ENCODE results near the gene ARHGEF37.
A peak's percentile ranks its signal among the peaks of the same experiment; 100 is the strongest.
"Not testable (repeated sequence)": the region's sequence is repeated elsewhere in the genome, so short reads cannot be mapped to it uniquely, and the experiment has no call there.

The ARHGEF37 gene, protein sequence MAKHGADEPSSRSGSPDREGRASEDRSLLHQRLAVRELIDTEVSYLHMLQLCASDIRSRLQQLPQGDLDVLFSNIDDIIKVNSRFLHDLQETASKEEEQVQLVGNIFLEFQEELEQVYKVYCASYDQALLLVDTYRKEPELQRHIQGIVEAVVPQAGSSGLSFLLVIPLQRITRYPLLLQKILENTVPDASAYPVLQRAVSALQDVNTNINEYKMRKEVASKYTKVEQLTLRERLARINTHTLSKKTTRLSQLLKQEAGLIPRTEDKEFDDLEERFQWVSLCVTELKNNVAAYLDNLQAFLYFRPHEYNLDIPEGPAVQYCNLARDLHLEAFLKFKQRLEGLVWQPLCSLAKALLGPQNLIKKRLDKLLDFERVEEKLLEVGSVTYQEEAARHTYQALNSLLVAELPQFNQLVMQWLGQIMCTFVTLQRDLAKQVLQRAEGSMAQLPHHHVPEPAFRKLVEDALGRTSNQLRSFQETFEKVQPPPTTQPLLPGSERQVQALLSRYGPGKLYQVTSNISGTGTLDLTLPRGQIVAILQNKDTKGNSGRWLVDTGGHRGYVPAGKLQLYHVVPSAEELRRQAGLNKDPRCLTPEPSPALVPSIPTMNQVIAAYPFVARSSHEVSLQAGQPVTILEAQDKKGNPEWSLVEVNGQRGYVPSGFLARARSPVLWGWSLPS

DNA sequence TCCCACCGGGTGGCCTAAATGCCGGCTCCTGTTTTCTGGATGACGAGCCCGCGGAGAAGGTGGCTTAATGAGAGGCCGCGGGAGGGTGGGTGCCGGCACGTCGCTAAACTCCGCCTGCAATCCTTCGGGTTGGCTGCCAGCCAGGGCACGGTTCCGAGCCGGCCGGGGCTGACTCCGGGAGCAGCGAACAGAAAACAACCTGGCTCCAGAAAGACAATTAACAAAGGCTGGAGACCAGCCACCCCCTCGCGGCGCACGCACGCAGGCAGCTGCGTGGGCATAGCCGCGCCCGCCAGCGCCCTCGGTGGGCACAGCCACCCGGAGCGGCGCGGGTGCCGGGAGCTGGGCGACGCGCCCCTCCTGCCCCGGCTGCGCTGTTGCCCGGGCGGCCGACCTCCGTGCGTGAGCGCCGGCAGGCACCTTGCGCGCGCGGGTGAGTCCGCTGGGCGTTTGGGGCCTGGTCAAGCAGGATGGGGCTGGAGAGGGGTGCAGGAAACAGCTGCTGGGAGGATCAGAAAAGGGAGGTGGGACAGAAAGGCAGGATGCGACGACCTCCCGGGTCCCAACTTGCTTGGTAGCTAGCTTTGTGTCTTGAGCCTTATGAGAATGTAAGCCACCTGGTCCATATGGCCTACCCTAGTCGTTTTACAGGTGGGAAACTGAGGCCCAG is at the start of gene ARHGEF37:
TSS of gene ARHGEF37 (plus strand) at position 307 of the 670 bp plus-strand sequence. CDS start 16,272 bp downstream, outside the sequence.
- DNase-seq: peak; percentile 57 to 70

DNA sequence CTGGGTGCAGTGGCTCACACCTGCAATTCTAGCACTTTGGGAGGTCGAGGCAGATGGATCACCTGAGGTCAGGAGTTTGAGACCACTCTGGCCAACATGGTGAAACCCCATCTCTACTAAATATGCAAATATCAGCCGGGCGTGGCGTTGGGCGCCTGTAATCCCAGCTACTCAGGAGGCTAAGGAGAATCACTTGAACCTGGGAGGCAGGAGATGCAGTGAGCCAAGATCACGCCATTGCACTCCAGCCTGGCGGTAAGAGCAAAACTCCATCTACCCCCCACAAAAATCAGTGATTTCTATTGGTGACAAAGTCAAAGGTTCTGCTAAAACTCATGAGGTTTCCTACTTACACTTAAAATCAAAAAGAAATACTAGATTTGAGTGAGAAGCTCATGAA is 48.9 kb upstream of the ARHGEF37 start:
- DNase-seq: no peak

DNA sequence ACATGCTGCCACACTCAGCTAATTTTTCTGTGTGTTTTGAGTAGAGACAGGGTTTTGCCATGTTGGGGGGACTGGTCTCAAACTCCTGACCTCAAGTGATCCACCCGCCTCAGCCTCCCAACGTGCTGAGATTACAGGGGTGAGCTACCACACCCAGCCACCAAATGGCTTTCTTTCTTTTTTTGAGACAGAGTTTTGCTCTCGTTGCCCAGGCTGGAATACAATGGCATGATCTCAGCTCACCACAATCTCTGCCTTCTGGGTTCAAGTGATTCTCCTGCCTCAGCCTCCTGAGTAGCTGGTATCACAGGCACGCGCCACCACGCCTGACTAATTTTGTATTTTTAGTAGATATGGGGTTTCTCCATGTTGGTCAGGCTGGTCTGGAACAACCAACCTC is 45.5 kb upstream of the ARHGEF37 start:
- DNase-seq: not testable (repeated sequence)

DNA sequence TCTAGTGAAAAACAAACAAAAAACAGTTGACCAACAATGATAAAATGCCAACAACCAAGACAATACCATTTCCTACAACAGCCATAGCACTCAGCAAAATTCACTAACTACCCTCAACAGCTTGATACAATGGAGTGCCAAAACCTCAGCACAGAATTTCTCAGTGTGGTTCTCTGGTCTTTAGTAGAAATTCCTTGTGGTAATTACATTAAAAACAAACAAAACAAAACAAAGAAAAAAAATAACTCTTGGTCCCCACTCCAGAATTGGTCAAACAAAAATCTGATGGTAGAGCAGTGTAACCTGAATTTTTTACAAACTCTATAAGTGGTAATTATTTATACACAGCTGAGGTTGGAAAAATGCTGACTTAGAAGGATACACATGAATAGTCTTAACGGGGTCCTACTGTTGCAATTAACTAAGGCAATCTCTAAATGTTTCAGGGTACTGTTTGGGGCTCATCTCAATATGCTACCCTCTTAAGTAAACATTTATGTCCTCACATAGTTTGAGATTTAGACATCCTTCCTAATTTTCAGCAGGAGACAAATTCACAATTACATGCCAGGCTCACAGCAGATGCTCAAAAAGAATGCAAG is 43.8 kb upstream of the ARHGEF37 start:
- no peak for DNase-seq

DNA sequence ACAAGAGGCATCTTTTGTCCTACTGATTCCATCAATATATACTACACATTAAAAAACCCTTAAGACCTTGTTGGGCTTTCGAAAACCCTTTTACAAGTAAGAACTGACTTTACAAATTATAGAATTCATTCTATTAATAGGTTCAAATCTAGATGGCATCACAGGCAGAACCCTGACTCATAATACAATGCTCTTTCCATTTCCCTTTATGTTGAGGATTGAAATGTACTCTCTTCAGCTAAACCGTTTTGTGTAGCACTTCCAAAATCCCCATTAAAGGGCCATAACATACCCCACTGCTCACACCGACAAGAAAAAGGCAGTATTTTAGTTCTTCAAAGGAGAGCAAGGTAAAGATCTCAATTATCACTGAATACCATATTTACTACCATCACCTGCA is 41.2 kb upstream of the ARHGEF37 start:
- DNase-seq: no peak

DNA sequence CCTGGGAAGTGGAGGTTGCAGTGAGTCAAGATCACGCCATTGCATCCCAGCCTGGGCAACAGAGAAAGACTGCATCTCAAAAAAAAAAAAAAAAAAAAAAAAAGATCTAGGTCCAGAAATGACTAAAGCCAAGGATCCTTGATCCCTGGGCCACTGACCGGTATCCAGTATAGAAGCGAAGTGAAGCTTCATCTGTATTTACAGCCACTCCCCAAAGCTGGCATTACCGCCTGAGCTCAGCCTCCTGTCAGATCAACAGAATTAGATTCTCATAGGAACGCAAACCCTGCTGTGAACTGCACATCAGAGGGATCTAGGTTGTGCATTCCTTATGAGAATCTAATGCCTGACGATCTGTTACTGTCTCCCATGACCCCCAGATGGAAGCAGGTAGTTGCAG is 39.4 kb upstream of the ARHGEF37 start:
- no peak for DNase-seq

DNA sequence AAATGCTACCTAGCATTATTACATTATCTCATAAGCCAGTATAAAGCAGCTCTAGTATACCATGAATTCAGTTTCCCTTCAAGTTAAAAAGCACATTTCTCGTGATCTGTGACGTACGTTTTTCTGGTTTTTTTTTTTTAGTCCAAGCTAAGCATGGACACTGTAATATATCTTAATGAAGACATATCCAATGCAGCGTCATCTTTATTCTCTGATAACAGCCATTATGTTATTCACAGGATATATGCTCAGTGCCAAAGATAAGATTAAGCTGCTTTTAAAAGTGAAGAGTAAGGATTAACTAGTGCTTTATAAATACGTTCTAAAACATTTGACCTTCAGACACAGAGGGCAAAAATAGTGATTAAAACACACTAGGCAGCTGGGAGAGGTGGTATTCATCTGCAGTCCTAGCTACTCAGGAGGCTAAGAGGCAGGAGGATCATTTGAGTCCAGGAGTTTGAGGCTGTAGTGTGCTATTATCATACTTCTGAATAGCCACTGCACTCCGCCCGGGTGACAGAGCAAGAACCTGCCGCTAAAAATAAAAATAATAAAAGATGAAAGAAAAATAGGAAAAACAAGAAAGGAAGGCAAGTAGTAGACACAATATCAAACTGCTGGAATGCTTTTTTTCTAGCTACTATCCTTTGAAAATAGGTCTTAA is 37.8 kb upstream of the ARHGEF37 start:
- no peak for DNase-seq

DNA sequence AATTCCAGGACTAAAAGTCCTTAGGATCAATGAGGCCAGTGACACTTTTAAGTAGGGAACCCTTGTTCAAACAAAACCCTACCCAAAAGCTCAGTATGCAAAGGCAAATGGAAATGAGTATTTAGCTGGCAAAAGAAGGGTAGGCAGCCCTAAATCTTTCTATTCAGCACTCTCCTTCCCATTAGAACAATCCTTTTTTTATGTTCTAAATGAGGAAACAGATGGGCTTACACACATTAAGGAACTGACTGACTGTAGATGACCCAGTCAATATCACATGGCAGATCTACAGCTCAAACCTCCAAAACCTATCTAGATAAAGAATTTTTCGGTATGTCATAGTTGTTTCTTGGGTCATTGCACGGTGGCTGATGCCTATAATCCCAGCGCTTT is 37.3 kb upstream of the ARHGEF37 start:
- no peak for DNase-seq

DNA sequence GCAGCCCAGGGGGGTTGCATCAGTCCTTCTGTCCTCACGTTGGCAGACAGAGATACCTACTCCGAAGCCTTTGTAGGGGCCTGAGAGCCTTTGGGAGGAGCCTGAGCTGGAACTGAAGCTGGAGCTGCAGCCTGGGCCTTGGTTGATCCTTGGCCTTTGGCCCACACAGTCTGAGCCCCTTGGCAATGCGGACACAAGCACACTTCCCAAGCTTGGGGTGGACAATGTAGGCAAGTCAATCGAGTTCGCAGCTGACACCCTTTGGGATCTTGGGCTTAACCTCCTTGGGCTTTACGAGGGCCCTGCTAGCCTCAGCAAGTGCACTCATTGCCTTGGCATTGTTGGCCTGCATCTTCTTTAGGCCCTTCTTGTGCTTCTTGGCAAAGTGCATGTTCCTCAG is 36.0 kb upstream of the ARHGEF37 start:
- no peak for DNase-seq

DNA sequence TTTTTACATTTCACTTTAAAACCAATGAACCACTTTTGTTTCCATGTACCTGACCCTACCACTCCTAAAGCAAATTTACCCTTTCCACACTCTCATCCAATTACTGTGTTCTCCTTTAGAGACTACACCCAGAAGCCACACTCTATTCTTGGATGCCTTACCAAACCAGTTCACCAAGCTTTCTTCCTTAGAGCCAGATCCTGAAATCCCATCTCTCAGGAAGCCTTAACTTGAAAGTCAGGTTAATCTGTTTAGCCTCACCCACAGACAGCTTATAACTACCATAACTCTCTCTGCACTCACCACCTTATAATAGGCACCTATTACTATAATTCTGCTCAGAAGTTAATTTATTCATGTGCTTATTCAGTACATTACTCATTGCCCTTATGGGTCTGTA is 34.3 kb upstream of the ARHGEF37 start:
- no peak for DNase-seq

DNA sequence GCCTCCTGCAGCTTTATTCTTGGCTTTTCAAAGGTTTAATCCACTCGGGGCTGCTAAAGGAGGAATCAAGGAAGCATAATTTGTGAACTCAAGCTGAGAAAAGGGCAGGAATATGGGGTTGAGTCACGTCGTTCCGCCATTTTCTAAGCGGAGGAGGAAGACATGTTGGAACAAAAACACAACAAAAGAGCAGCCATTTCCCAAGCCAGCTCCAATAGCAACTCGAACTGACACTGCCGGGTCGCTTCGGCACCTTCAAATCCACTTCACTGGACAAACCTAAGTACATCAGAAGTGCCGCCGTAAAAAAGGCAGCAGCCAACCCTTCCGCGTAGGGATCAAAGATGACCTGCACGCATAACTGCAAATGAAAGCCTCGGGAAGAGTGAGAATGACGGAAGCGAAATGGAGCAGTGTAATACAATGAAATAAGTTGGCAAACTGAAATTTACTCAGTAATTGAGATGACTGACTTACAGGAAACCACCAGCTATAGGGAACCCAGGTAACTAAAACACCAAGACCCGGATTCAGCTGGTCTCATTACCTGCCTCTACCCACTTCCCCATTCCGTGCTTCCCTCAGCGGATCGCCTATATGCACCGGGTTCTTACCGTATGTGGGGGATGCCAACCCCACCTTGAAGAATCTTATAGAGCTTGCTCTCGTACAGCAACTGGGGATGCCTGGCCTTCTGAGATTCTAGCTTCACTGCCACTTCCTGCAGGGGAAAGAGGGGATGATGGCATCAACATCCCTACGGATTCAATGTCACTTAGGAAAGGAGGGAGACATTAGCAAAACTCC is 31.6 kb upstream of the ARHGEF37 start:
- DNase-seq: peak; percentile 39 to 47

DNA sequence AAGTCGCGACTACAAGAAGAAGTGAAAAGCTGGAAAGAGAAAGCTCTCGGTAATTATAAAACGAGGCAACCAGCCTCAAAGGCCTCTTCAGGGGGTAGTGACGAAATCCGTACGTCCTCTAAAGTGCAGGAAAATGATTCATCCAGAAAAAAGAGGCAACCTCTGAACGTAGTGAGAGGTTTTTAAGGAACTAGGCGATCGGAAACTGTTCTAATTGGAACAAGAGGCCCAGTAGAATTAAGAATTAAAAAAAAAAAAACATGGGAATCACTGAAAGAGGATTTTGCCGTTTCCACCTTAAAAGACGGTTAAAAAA is 31.1 kb upstream of the ARHGEF37 start:
- DNase-seq: no peak

DNA sequence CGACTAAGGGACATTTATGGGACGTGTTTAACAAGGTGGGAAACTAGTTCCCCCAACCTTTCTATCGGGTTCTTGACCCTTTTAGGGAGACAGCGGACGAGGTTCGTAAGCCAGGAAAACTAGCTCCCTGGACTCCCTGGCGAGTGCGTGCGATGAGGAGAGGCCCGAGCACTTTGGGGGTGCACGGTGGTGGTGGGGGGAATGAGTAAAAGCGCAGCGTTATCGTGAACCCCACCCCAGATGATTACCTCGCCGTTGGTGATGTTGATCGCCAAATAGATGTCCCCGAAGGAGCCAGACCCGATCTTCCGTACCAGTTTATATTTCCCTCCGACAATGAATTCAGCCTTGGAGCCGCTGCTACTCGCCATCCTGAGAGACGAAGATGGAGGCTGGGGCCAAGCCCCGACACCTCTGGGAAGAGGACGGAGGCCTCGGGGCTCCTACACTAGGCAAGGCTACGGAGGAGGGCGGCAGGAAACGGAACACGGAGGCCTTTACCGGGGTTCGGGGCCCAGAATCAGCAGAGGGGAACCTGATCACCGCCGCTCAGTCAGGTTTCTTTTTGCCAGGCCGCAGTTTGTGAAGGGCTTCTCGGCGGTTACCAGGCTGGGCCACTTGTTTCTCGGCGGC is 30.6 kb upstream of the ARHGEF37 start:
- DNase-seq: peak; percentile 34 to 38

DNA sequence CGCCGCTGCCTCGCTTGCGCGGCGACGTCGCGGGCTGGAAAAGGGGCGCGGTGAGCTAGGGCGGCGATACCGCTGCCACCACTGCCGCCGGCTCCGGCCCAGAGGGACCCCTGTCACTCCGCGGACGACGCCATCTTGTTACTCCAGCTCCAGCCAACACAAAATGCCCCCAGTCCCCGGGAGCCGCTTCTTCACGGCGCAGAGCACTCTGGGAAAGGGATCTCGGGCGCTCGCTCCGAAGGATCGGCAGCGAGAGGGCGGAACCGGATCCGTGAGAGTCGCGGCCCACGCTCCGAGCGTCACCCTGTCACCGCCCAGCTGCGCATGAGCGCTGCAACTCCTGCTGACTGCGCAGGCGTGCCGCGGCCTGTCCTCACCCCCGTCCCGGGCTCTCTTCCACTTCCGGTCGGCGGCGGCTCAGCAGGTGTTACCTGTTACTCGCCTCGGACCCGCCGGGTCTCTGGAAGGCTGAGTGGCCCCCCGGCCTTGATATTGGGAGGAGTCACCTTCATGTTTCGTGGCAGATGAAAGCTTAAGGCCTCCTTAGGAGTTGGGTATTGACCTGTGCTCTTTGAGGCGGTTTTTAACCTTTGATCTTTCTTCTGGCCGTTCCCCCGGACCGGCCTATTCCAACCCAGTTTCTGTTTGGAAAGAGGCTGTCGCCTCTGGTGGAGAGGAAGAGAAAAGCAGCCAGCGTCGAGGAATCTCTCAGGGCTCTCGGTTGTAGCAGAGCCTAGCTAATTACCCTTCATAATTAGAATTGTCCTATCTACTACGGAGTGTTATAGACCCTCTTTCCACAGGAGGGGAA is 29.9 kb upstream of the ARHGEF37 start, which contains the start of gene CSNK1A1:
TSS of gene CSNK1A1 (minus strand) at position 213 of the 811 bp plus-strand sequence. CDS start 475 bp downstream, outside the sequence.
- DNase-seq: peak; percentile 99

DNA sequence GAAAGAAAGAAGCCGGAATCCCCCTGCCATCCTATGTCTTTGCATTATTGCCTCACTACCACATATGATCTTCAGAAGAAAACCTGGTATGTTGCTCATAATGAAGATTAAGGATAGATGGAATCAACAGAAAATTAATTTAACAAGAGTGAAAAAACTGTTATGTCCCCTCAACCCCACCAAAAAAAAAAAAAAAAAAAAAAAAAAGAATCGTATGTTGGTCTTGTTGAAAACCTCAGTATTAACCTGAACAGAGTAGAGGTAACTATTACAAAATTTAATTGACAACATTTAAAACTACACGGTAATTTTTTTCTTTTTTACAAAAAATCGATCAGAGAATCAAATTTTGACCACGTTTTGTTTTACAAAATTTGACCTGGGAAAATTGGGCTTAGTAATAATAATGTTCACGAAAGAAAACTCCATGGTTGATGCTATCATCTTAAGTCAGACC is 29.2 kb upstream of the ARHGEF37 start:
- no peak for DNase-seq

DNA sequence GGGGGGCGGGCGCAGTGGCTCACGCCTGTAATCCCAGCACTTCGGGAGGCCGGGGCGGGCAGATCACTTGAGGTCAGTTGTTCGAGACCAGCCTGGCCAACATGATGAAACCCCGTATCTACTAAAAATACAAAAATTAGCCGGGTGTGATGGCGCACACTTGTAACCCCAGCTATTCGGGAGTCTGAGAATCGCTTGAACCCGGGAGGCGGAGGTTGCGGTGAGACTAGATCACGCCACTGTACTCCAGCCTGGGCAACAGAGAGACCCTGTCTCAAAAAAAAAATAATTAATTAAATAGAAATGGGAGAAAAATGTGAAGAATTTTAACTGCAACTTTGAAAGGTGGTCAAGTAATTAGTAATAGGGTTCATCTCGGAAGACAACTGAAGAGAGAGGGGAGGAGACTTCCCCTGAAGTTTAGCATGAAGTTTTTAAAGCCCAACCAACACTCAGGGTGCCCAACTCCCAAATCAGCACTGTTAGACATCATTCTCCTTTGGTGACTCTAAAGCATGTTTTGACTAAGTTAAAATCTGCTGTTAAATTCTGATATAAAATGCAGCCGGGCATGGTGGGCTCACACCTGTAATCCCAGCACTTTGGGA is 28.6 kb upstream of the ARHGEF37 start:
- no peak for DNase-seq

DNA sequence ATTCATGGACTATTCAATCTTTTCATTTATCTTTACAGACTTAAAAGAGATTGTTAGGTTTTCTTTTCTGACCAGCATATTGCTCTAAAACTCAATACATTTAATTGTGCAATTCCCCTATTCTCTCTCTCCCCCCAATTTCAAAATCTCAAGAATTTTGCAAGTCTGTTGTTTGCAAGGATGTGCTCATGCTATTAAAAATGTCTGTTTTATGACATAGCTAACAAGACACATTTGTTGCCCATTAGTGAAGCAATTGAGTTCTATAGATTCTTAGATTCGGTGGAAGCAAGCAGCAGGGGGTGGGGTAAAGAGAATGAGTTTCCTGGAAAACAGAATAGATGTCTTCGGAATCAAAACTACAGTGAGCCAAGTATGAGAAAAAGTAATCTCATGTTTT is 21.6 kb upstream of the ARHGEF37 start:
- DNase-seq: no peak

DNA sequence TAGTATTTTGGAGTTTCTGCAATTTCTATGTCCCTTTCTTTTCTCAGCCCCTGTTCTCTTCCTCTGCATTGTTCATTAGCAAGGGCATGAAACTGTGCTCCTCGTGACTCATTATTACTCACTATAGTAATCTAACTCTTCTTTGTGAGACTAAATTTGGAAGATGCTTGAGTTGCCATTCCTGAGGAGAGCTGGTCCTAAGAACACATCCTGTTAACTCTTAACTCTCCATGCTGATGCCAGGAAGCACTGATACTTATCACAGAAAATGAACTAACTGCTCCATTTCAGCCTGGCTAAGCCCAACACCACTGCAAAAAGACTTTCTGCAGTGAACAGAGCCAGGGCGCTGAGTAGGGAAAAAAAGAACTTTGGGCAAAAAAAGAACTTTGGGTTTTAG is 19.4 kb upstream of the ARHGEF37 start:
- DNase-seq: no peak

DNA sequence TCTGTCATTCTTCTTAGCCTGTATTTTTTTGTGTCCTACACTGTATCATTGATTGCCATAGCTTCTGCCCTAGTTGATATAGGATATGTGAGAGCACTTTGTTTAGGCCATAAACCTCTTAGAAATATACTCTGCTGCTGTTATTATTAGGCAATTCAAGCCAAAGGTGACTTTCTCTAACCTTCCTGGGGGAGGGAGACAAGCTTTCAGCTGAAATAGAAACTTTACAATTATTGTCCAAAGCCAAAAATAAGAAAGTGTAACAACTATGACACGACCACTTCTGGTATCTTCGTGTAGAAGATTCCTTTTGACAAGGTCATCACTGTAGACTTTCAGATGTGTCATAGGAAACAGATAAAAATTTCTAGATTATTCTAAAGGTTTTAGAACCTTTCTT is 17.8 kb upstream of the ARHGEF37 start:
- no peak for DNase-seq

DNA sequence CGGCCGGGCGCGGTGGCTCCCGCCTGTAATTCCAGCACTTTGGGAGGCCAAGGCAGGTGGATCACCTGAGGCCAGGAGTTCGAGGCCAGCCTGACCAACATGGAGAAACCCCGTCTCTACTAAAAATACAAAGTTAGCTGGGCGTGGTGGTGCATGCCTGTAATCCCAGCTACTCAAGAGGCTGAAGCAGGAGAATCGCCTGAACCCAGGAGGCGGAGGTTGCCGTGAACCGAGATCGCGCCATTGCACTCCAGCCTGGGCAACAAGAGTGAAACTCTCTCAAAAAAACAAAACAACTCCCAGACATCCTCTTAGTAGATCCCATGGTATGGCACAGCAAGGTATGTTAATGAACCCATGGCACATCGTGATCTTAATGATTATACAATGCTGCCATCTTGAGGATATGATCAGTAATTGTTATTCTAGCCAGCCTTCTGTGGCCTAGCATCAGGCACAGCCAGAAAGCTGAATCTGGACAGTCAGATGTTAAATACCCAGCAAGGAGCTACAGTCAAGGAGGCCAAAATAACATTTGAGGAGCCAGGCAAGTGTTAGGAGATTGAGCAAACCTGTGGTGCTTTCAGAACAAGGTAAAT is 16.7 kb upstream of the ARHGEF37 start:
- DNase-seq: not testable (repeated sequence)
